Activated CD8-positive, alpha-beta T cell treated with anti-CD3 and anti-CD28 coated beads for 36 hours (primary cell): Measurements from ENCODE around the gene CDKN2B. TPM values are rescaled to one million over a fixed set of nuclear protein-coding genes. Genes with fewer than 3 reads are reported as not detected.

Source experiments
- ATAC-seq: fragments of 200-7000 bp; cut with Tn5 transposase; one replicate; pipeline ENCODE4 v1.10.0; 2021; ENCODE audit warnings: mild to moderate bottlenecking, moderate library complexity
- CTCF ChIA-PET: fragments of 350-600 bp; sonication (Branson Sonifier 250); formaldehyde crosslinking; loops from one replicate; lab custom pipeline; 2021; ENCODE audit warnings: antibody characterized with exemption; lab: Charles Lee
- POLR2A ChIA-PET: fragments of 350-600 bp; sonication (Branson Sonifier 250); formaldehyde crosslinking; loops from one replicate; lab custom pipeline; 2021; ENCODE audit warnings: antibody characterized with exemption; lab: Charles Lee
- DNase-seq: peaks from one replicate; pipeline ENCODE4 v3.0.0-alpha.2; 2020
- H3K27ac Mint-ChIP-seq: one replicate; pipeline ENCODE4 v1.8.0; 2021; ENCODE audit warnings: mild to moderate bottlenecking, mixed read lengths
- H3K27me3 Mint-ChIP-seq: one replicate; pipeline ENCODE4 v1.8.0; 2021; ENCODE audit warnings: mixed read lengths
- H3K36me3 Mint-ChIP-seq: one replicate; pipeline ENCODE4 v1.8.0; 2021; ENCODE audit warnings: low read depth, mixed read lengths
- H3K4me1 Mint-ChIP-seq: one replicate; pipeline ENCODE4 v1.8.0; 2021; ENCODE audit warnings: low read depth, mixed read lengths
- H3K4me3 Mint-ChIP-seq: one replicate; pipeline ENCODE4 v1.8.0; 2021; ENCODE audit warnings: mild to moderate bottlenecking, moderate library complexity, mixed read lengths
- H3K9me3 Mint-ChIP-seq: one replicate; pipeline ENCODE4 v1.8.0; 2021; ENCODE audit warnings: mixed read lengths
- intact Hi-C: fragments of 100-400 bp; cut with micrococcal nuclease; formaldehyde crosslinking; loops from one replicate; pipeline ENCODE4 v1.10.0; 2022
- total RNA-seq, 2 experiments: library from RNA; stranded (reverse); gene quantifications; one replicate each; pipeline ENCODE4 v1.2.3, GENCODE V29; 2021
- TF ChIP-seq, protein P1 (sequence below): fragments of 200-600 bp; IDR thresholded peaks from one replicate; pipeline ENCODE4 v1.8.0; 2022; ENCODE audit warnings: antibody characterized with exemption, mild to moderate bottlenecking

Gene CDKN2B
- total RNA-seq, 2 experiments from 2014 or later, result not detected

DNA sequence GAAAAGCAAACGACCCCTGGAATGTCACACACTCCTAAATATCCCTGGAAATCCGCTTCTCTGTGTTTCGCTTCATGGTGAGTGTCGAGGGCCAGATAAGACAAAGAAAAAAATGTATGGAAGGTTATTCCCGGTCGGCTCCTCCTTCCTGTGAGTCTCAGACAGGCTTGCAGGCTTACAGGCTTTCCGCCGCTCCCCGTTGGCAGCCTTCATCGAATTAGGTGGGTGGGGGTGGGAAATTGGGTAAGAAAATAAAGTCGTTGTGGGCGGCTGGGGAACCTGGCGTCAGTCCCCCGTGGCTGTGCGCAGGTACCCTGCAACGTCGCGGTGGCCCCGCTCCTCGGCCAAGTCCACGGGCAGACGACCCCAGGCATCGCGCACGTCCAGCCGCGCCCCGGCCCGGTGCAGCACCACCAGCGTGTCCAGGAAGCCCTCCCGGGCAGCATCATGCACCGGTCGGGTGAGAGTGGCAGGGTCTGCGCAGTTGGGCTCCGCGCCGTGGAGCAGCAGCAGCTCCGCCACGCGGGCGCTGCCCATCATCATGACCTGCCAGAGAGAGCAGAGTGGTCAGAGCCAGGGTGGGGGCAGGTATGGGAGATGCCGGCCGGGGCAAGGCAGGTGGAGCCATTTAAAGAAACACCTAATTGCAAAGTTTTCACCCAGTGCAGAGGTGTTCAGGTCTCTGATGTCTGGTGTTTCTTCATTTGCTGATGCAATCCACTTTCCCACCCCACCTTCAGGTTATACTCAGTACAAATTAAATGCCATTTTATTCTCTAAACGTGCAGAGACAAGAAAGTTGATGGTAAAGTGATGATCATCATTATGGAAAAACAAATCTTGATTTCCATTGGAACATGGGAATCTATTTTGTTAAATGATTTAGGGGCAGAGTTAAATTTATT, 3.2 kb downstream of the CDKN2B start:
- POLR2A ChIA-PET, result no interaction called here
- no peak overlapping the region for H3K4me3 Mint-ChIP-seq

GRCh38 chr9:22005021-22005701, 3.9 kb downstream of the CDKN2B start:
- H3K4me3 Mint-ChIP-seq, result no peak overlapping the region
- POLR2A ChIA-PET, result no interaction called here
- ATAC-seq (peak; percentile 22), DNase-seq (peak; percentile 29)
- H3K36me3 Mint-ChIP-seq, result no peaks in the 10 kb centered on the region
- TF ChIP-seq, protein P1, sequence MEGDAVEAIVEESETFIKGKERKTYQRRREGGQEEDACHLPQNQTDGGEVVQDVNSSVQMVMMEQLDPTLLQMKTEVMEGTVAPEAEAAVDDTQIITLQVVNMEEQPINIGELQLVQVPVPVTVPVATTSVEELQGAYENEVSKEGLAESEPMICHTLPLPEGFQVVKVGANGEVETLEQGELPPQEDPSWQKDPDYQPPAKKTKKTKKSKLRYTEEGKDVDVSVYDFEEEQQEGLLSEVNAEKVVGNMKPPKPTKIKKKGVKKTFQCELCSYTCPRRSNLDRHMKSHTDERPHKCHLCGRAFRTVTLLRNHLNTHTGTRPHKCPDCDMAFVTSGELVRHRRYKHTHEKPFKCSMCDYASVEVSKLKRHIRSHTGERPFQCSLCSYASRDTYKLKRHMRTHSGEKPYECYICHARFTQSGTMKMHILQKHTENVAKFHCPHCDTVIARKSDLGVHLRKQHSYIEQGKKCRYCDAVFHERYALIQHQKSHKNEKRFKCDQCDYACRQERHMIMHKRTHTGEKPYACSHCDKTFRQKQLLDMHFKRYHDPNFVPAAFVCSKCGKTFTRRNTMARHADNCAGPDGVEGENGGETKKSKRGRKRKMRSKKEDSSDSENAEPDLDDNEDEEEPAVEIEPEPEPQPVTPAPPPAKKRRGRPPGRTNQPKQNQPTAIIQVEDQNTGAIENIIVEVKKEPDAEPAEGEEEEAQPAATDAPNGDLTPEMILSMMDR, result no peak
- intact Hi-C loops, result loop anchor here (5.0 kb wide), 1 partner anchor 38 kb away; no protein-coding TSS in a partner anchor
- no peak overlapping the region for H3K27ac Mint-ChIP-seq
- CTCF ChIA-PET, result no interaction called here
- no peaks in the 10 kb centered on the region for H3K9me3 Mint-ChIP-seq
- H3K4me1 Mint-ChIP-seq, result peaks cover 21% of the 10 kb centered on the region
- peaks cover 65% of the 10 kb centered on the region for H3K27me3 Mint-ChIP-seq

More for the DNA sequence above, 3.2 kb downstream of the CDKN2B start:
- CTCF ChIA-PET, result interaction anchor here (0.8 to 5.8 kb wide), 5 partner anchors 31 to 195 kb away, joined by 3 to 93 read pairs (median 24); no protein-coding TSS in a partner anchor
- Mint-ChIP-seq H3K27me3 (peaks cover 70% of the 10 kb centered on the region), H3K4me1 (peaks cover 21% of the 10 kb centered on the region), H3K9me3 (no peaks in the 10 kb centered on the region), H3K36me3 (no peaks in the 10 kb centered on the region), H3K27ac (no peak overlapping the region)
- intact Hi-C loops, result loop anchor here (5.0 kb wide), 1 partner anchor 39 kb away; no protein-coding TSS in a partner anchor
- DNase-seq (no peak), ATAC-seq (no peak)
- TF ChIP-seq, protein P1, result no peak

GRCh38 chr9:22002038-22002437, 7.1 kb downstream of the CDKN2B start:
- Mint-ChIP-seq H3K27ac (no peak overlapping the region), H3K4me3 (no peak overlapping the region), H3K9me3 (no peaks in the 10 kb centered on the region), H3K4me1 (peaks cover 9% of the 10 kb centered on the region), H3K36me3 (no peaks in the 10 kb centered on the region), H3K27me3 (peaks cover 59% of the 10 kb centered on the region)
- CTCF ChIA-PET, result no interaction called here
- POLR2A ChIA-PET, result no interaction called here
- intact Hi-C loops, result no loop called here
- TF ChIP-seq, protein P1, result no peak
- ATAC-seq (no peak), DNase-seq (no peak)

DNA sequence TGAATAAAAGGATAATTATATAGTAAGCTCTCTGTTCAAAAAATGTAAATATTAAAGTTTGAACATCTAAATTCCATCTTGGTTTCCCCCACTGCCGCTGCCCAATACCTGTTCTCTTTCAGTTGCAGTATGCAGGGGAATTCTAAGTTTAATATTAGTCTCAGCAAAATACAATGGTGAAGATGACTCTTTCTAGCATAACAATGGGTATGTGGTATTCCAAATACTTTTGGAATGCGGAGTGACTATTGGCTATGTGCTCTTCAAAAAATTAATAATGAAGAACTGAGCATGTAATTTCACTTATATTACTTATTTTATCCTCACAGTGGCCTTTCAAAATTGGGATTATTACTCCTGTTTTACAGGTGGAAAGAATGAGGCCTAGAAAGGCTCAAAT, 11.1 kb downstream of the CDKN2B start:
- Mint-ChIP-seq H3K4me3 (no peak overlapping the region), H3K27me3 (peaks cover 51% of the 10 kb centered on the region), H3K4me1 (peaks cover 9% of the 10 kb centered on the region), H3K9me3 (no peaks in the 10 kb centered on the region), H3K36me3 (no peaks in the 10 kb centered on the region), H3K27ac (no peak overlapping the region)
- DNase-seq, result no peak
- ChIA-PET POLR2A (no interaction called here), CTCF (interaction anchor here (2.5 kb wide), 1 partner anchor 10 kb away, joined by 13 read pairs; no protein-coding TSS in a partner anchor)
- intact Hi-C loops, result no loop called here
- no peak for ATAC-seq
- TF ChIP-seq, protein P1, result no peak
